DMS153 (cell line): Measurements from ENCODE around the gene ABCC5.
"Not testable (repeated sequence)": the region's sequence is repeated elsewhere in the genome, so short reads cannot be mapped to it uniquely, and the experiment has no call there.

Source experiments
- DNase-seq: peaks from one replicate; lab custom pipeline; 2025; lab: John Stamatoyannopoulos, UW

ABCC5 gene

DNA sequence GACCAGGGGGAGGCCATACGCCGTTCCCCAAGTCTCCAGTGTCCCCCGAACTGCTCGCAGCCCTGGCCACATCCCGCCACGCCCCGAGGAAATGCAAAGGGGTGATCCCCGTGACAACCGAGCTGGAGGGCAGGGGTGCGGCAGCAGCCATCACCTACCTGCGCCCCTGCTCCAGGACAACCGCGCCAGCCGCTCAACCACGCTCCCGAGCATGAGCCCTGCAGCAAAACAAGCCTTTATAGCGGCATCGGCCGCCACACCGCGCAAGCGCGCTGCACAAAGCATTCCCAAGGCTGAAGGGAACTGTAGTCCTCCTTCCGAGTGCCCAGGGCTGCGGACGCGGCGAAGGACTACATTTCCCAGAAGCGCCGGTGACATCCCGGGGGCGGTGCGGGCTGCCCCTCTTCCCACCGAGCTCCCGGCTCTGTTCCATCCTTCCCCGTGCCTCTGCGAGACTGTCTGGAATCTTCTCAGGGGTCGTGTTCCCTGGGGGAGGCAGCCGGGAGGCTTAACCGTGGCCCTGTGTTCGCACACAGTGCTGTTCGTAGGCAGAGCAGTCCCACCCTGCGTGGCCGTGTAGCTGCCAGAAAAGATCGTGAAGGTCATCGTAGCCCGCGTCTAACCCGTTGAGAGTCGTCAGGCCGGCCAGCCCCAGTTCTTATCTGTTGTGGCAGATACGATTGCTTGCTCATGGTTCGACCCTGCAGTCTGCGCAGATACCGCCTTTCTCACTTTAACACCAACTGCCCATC is at the start of gene ABCC5:
ABCC5 (minus strand) TSS at position 213 of the 752 bp plus-strand sequence. CDS start 3,492 bp downstream, outside the sequence.
- DNase-seq = peak; percentile 89

DNA sequence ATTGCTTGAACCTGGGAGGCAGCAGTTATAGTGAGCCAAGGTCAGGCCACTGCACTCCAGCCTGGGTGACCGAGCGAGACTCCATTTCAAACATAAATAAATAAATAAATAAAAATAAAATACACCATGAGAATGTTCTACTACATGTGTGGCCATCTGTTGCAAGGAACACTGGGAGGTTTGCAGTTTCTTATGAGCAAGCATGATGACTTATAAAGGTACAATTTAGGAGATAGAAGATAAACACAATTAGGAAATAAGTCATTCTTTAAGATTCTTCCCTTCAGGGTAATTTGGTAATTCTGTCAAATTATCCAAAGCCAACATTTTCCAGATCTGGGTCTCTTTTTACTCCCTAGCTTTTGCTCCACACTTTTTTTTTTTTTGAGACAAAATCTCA is 48.5 kb upstream of the ABCC5 start:
- no peak for DNase-seq

DNA sequence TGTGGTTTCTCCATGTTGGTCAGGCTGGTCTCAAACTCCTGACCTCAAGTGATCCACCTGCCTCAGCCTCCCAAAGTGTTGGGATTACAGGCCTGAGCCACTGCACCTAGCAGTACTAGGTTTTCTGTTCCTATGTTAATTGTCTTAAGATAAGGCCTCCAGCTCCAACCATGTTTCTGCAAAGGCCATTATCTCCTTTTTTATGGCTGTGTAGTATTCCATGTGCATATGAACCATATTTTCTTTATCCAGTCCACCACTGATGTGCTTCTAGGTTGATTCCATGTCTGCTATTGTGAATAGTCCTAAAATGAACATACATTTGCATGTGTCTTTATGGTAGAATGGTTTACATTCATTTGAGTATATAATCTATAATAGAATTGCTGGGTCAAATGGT is 45.0 kb upstream of the ABCC5 start:
- no peak for DNase-seq

DNA sequence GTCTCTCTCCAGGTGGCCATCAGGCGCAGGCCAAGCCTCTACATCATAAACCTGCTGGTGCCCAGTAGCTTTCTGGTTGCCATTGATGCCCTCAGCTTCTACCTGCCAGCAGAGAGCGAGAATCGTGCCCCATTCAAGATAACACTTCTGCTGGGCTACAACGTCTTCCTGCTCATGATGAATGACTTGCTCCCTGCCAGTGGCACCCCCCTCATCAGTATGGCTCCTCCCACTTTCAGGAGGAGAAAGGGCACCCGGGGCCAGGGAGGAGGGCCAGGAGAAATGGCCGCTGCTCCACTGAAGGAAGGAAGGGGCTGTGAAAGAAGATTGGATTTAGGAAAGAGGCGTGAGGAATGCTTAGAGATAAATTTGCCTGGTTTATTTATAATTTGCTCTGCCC is 41.7 kb upstream of the ABCC5 start:
- DNase-seq = no peak

DNA sequence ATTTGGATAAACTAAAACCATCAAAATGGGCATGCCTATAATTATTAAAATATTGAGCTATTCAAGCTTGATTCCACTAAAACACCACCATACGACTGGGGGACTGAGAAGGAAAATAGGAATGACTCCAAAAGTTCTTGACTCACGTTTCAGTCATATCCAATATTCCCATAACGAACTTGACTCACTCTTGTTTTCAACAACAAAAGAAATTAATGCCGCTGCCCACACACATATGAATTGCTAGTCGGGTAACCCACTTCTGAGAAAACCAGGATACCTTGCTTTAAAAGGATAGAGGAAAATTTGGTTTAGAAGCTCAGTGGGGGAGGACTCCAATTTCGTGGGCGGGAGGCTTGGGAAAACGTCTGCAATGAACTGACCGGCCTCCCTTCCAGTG is 40.3 kb upstream of the ABCC5 start:
- no peak for DNase-seq

DNA sequence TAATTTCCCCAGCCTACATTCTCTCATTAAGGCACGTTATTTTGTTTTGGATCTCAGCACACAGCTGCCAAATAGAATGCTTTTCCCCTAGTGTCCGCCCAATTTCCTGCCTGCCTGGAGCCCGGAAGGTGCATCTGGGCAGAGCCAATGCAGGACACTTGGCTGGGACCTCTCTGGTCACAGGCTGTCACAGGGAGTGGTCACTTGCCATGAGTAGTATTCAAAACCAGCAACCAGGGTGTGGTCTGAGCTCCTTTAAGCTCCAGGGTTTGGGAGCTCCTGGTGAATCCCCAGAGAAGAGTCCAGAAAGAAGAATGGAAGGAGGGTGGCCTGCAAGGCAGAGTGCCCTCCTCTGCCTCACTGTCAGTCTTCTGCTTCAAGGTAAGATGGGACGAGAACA is 35.1 kb upstream of the ABCC5 start, which contains the start of gene HTR3C:
HTR3C (plus strand) TSS at position 281 of the 400 bp plus-strand sequence; CDS start at position 315, 34 bp downstream.
- DNase-seq = no peak

DNA sequence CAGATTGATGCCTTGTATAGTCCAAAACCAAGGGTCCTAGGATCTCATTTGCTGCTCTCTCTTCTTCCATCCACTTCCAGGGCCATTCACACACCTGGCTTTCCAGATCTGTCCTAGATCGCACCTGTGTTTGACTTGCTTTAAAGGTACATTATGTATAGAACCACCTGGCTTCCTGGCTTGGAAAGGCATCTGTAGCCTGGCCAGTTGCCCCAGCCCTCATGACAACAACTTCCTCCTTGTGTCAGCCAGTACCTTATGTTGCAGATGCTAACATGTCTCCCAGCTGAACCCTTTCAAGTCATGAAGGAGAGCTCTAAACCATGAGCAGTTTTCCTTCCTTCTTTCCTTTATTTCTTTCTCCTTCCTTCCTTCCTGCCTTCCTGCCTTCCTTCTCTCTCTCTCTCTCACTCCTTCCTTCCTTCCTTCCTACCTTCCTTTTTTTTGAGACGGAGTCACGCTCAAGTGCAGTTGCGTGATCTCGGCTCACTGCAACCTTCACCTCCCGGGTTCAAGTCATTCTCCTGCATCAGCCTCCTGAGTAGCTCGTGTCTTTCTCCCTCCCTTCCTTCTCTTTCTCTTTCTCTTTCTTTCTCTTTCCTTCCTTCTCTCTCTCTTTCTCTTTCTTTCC is 32.6 kb upstream of the ABCC5 start:
- peak; percentile 91 for DNase-seq

DNA sequence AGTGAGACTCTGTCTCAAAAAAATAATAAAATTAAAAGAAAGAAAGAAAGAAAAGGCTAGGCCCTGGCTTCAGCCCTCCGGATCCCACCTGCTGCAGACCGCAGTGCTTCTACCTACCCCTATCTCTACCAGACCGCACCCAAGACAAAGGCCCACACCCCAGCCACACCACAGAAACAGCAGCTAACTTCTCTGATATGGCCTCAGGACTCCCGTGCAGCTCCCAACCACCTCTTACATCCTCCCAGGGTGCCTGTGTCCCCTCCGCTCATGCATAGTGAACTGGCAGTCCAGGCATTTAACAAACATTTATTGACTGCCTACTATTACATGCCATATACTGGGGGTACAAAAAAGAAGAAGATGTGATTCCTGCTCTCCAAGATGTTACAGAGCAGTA is 28.3 kb upstream of the ABCC5 start:
- DNase-seq = no peak

DNA sequence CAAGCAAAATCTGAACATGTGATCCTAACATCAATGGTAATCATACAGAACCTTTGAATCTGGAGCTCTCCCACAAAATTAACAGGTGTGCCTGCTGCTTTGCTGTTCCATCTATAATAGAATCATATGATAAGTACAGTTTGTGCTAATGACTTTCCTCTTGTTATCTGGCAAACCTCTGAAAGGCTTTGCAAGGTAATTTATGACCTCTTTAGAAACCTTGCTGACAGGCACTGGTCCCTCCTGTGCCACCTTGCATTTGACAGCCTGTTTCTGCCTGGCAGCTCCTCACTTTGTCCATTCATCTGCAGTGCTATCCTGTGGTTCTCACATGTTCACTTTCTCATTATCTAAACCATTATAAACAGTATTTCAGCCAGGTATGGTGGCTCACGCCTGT is 24.9 kb upstream of the ABCC5 start:
- peak; percentile 87 for DNase-seq

DNA sequence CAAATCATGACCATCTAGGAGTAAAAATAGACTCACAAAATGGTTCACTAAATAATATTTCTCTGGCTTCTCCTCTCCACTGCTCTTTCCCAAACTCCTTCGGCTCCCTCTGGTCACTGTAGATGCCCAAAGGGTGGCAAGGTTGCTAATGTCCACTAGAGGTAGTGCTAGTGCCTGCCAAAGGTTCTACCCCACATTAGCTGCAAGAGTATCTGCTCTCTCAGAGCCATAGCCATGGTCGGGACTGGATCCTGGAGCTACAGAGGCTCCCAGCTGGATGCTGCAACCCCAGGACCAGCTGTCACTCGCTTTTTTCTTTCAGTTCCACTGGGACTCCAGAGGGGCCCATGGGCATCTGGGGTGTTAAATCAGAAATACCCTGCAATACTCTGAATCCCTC is 22.3 kb upstream of the ABCC5 start:
- DNase-seq = peak; percentile 74

DNA sequence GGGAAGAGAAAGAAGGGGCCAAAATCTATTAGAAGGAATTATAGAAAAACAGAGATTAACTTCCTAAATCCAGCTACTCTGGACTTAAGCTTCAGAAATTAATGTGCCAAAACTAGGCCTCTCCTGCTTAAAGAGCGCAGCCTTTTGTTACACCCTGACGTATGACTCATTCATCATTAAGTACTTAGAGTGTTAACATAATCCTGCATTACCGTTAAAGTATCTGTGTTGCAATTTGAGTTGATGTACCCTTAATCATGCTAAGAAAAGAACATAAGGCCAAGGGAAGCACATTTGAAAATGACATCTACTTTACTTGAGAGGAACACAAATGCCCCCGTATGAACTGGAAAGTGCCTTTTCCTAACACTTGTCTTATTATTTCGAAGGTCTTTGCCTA is 21.7 kb upstream of the ABCC5 start:
- DNase-seq = no peak

DNA sequence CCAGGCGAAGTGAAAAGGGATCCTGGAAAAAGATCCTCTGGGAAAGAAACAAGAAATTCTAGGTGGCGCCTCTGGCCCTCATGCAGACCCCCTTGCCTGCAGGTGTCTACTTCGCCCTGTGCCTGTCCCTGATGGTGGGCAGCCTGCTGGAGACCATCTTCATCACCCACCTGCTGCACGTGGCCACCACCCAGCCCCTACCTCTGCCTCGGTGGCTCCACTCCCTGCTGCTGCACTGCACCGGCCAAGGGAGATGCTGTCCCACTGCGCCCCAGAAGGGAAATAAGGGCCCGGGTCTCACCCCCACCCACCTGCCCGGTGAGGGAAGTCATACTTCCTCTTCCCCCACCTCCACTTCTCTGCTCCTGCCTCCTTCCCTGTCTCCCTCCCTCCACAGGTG is 20.6 kb upstream of the ABCC5 start:
- DNase-seq = not testable (repeated sequence)

DNA sequence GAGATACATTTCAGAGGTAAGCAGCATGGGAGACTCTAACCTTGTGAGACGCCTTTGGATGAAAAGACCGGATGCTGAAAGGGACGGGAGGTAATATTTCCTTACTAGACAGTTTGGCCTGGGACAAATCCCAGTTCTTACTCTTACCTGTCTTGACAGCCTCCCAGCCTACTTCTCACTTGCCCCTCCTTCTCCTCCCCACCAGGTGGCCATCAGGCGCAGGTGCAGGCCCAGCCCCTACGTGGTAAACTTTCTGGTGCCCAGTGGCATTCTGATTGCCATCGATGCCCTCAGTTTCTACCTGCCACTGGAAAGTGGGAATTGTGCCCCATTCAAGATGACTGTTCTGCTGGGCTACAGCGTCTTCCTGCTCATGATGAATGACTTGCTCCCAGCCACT is 20.1 kb upstream of the ABCC5 start:
- no peak for DNase-seq

DNA sequence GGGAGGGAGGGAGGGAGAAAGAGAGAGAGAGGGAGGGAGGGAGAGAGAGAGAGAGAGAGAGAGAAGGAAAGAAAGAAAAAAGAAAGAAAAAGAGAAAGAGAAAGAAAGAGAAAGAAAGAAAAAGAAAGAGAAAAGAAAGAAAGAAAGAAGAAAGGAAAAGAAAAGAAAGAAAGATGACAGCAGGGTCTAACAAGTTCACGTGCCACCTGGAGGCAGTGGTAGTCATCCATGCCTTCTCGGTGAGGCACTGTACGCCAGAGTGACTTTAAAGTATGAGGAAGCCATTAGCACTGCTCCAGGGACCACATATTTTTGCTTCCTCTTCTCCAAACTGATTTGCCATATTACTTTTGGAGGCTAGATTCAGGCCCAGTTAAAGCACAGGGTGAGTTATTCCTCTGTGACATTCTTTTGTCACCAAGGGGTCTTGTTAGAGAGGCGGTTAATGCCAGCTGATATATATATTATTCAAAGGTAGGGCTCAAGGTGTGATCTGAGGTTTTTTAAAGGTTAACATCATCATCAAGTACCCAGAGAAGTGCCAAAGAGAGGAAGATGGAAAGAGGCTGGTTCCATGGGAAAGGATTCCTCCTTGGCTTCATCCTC is 13.6 kb upstream of the ABCC5 start, which contains the start of gene HTR3D:
HTR3D (plus strand) TSS at position 556 of the 606 bp plus-strand sequence; CDS start at position 556, 0 bp downstream.
- DNase-seq = no peak

DNA sequence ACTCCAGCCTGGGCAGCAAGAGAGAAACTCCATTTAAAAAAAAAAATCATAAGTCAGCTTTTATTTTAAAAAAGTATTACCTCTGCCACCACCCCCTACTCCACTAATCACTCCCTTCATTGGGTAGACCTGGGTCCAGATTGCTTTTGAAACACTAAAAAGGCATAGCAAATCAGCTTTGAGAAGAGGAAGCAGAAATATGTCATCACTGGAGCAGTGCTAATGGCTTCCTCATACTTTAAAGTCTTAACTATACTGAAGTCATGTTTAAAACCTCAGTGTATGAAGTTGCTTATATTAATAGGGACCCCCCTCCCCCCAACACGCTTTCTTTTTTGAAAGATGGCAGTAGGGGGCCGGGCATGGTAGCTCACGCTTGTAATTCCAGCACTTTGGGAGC is 12.9 kb upstream of the ABCC5 start:
- DNase-seq = no peak

DNA sequence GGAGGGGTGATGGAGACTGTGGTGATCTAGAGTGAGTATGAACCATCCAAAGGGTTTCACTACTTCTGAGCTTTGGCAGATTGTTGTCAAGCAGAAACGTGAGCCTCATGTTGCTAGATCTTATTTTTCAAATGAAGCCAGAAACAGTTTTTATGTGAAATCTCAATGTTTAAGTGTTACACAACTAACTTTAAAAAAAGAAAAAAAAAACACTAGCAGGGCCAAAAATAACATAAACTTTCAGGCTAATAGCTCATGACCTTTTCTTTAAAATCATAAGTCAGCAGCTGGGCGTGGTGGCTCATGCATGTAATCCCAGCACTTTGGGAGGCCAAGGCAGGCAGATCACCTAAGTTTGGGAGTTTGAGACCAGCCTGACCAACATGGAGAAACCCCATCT is 11.8 kb upstream of the ABCC5 start:
- DNase-seq = no peak

DNA sequence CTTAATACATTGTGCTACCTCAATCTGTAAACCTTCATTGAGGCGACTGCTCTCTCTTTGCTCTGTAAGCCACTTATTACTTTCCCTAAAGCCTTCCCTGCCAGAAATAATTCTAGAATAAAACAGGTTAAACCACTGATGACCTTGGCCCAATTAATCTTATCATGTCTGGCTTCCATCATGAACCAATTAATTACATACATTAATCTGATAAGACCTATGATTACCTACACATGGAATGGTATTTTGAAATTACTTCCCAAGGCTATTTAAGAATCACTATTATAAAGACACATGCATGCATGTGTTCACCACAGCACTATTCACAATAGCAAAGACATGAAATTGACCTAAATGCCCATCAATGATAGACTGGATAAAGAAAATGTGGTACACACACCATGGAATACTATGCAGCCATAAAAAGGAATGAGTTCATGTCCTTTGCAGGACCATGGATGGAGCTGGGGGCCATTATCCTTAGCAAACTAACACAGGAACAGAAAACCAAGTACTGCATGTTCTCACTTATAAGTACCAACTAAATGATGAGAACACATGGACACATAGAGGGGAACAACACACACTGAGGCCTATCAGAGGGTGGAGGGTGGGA is 10.7 kb upstream of the ABCC5 start:
- DNase-seq = not testable (repeated sequence)

DNA sequence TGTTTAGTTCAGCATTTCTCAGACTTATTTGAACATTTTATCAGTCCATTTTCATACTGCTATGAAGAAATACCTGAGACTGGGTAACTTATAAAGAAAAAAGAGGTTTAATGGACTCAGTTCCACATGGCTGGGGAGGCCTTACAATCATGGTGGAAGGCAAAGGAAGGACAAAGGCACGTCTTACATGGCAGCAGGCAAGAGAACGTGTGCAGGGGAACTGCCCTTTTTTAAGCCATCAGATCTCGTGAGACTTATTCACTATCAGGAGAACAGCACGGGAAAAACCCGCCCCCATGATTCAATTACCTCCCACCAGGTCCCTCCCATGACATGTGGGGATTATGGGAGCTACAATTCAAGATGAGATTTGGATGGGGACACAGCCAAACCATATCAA is 7.6 kb upstream of the ABCC5 start:
- not testable (repeated sequence) for DNase-seq

DNA sequence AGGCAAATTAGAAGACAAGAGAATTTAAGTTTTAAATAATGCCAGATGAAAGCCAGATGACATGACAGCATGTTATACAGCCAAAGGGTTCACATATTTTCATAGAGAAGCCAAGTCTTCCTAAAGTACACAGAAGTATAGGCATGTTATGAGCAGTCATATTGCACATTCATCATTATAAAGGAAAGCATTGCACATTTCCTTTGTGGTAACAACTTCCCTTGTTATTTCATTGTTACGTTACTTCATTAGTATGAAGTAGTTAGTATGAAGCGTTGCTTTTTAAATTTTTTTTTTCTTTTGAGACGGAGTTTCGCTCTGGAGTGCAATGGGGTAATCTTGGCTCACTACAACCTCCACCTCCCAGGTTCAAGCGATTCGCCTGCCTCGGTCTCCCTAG is 4.6 kb upstream of the ABCC5 start:
- DNase-seq = no peak

DNA sequence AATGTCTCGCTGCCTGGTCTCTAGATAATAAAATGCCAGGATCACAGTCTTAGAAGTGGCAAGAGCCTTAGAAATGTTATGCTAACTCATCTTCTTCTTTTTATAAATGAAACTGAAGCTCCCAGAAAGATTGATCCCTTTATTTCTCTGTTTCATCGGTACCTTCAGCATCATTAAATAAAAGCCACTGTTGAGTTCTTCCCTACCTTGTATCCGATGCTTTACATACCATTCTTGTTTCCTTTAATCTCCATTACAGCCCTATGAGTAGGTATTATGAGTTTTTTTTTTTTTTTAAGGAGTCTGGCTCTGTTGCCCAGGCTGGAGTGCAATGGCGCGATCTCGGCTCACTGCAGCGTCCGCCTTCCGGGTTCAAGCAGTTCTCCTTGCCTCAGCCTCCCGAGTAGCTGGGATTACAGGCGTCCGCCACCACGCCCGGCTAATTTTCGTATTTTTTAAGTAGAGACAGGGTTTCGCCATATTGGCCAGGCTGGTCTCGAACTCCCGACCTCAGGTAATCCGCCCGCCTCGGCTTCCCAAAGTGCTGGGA is 815 bp upstream of the ABCC5 start:
- DNase-seq = no peak

DNA sequence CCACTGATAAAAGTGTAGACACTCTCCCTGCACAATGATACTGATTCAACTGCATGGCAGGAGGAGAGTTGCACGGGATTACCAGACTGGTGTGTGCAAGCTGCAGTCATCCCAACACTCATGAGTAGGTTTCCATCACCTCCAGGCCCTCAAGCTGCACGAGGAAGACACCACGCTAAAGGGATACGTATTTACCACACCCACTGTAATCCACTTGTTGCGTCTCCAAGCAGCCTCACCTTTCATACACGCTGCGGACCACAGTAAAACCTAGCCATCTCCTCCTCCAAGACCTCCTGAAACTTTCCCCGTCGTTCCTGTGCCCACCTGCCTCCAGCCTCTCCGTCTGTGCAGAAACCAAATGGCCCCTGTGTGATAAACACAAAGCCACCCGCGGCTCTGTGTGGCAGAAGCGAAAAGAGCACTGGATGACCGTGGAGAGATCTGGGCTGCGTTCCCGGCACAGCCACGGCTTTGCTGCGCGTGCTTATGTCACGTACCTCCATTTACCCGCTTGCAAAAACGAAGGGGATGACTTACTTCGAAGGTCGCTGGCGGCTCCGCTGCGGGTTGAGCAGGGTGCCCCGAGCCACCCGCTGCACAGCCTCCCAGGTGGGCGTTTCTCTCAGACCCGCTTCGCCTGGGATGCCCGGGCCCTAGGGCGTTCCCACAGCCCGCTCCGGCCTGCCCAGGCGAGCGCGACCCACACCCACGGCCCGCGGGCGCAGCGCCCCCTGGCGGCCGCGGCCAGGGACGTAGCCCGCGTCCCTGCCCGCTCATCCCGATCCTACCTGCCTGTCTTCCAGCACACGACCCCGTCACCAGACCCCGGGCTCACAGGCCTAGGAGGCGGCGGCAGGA is 643 bp downstream of the ABCC5 start:
- DNase-seq = no peak
